KBM-7 (cell line): Measurements from ENCODE around the gene DENND4A.

Experiments used
- DNase-seq: peaks from one replicate; pipeline ENCODE4 v3.0.0-alpha.2; 2015
- in situ Hi-C: fragments of 300-500 bp; cut with MboI; formaldehyde crosslinking; loops from 2 replicates; pipeline ENCODE4 v1.14.3; 2020; ENCODE audit warnings: low sequenced_read_pairs, low pct_unique_long_range_greater_than_20kb, mixed read lengths

The DENND4A gene

GRCh38 chr15:65792138-65792987 is at the start of gene DENND4A:
DENND4A (minus strand) TSS chr15:65792293; CDS start chr15:65756450, 35,843 bp downstream.
- in situ Hi-C loops, result no loop called here
- DNase-seq, result peak; percentile 100

- DNase-seq, result peak; percentile 47
- in situ Hi-C loops, result no loop called here
These were observed 49.2 kb upstream of the DENND4A start for GRCh38 chr15:65841121-65841930.

DNA sequence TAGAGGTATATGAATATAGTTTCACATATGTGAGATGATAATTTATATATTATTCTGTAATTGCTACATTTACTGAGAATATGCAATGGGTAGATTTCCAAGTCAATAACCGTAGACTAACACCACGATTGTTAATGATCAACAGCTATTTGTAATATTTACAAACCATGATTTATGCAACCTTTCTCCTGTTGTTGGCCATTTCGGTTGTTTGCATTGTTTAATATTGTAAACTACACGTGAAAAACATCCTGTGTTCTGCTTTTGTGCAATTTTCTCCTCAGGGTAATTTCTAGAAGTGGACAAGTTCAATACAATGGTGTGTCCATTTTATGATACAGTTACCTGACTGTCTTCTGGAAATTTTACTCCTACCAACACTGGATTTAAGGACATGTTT is 47.9 kb upstream of the DENND4A start:
- in situ Hi-C loops, result no loop called here
- no peak for DNase-seq

DNA sequence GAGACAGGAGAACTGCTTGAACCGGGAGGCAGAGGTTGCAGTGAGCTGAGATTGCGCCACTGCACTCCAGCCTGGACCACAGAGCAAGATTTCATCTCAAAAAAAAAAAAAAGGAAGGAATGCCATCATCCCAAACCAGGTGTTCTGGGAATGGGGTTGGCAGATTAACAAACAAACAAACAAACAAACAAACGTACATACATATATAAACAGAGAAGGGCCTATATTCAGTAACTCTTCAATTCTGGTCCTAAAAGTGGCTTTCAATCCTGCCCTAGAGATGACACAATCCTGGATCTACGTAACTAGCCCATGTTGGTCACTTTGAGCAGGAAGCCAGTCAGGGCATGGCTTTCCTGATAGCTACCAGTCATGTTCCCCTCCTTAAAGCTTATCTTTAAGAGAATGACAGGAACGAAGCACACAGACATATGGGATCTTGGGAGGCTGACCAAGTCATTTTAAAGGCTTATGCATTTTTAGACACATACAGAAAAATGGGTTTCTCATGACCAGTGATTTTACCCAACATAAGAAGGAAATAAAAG is 47.3 kb upstream of the DENND4A start:
- DNase-seq, result no peak
- in situ Hi-C loops, result no loop called here

DNA sequence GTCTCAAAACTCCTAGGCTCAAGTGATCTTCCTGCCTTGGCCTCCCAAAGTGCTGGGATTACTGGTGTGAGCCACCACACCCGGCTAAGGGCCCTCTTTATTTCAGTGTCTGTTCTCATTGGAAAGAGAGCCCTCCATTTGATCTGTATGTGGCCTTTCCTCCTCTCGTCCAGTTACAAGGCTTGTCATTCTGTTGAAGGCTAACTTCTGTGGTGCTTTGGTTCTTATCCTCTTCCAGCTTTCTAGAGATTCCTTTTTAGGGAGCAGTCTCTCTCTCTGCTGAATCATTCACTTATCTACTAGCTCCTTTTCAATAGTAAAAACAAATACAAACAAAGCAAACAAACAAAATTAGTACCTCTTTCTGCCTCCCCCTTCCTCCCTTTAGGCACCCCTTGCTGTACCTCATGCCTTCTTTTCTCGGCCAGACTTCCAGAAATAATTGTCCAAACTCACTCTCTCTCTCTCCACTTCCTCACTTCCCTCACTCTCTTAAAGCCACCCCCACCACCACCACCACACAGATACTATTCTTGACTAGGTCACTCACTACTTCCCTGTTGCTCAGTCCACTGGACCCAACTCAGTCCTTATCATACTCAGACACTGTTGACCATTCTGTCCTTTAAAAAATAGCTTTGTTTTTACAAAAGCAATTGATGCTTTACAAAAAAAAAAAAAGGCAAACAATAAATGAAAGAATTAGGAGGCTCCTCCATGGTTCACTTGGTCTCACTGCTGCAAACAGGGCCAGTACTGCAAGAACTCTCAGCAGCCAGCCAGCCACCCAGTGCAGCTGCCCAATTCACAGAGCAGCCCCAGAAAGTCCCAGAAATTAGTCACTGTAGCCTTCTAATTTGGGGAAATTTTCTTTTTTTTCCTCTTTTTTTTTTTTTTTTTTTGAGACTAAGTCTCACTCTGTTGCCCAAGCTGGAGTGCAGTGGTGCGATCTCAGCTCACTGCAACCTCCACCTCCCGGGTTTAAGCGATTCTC is 45.5 kb upstream of the DENND4A start:
- in situ Hi-C loops, result no loop called here
- DNase-seq, result peak; percentile 75

DNA sequence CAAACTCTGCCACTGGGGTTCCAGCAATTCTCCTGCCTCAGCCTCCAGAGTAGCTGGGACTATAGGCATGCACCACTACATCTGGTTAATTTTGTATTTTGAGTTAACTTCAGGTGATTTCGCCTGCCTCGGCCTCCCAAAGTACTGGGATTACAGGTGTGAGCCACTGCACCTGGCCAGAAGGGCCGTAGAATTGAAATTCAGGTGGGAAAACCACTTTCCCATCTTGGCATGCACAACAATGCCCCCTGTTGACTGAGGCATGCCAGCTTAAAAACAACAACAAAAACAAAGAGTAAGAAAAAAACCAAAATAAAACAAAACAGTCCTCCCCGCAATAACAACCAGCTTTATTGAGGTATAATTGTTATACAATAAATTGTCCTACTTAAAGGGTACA is 44.6 kb upstream of the DENND4A start:
- in situ Hi-C loops, result no loop called here
- no peak for DNase-seq

DNA sequence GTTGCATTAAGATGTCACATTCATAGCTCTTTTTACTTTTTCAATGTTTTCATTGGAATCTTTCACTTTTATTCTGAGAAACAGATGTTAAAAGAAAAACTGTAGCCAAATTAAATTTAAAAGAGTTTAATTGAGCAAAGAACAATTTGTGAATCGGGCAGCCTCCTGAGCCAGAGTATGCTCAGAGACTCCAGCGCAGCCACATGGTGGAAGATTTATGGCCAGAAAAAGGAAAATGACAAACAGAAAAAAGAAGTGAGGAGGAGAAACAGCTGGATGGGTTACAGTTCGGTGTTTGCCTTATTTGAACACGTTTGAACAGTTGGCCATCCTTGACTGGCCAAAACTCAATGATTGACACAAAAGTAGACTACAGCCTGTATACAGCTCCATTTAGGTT is 43.4 kb upstream of the DENND4A start:
- no peak for DNase-seq
- in situ Hi-C loops, result no loop called here

DNA sequence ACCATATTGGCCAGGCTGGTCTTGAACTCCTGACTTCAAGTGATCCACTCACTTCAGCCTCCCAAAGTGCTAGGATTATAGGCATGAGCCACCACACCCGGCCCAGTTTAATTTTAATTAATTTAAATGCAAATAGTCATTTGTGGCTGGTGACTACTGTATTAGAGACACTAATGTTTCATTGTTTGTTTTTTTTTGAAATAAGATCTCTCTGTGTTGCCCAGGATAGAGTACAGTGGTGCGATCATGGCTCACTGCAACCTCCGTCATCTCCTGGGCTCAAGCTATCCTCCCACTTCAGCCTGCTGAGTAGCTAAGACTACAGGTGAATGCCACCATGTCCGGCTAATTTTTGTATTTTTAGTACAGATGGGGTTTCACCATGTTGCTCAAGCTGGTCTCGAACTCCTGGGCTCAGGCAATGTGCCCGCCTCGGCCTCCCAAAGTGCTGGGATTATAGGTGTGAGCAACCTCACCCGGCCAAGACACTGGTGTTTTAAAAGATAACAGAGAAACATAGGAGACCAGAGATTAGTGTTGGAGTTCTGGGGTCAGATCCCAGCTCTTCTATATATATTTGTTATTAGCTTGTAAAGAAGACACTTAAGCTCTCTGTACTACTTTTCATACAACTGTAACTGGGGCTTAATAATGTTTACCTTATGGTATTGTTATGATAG is 42.6 kb upstream of the DENND4A start:
- in situ Hi-C loops, result no loop called here
- no peak for DNase-seq

DNA sequence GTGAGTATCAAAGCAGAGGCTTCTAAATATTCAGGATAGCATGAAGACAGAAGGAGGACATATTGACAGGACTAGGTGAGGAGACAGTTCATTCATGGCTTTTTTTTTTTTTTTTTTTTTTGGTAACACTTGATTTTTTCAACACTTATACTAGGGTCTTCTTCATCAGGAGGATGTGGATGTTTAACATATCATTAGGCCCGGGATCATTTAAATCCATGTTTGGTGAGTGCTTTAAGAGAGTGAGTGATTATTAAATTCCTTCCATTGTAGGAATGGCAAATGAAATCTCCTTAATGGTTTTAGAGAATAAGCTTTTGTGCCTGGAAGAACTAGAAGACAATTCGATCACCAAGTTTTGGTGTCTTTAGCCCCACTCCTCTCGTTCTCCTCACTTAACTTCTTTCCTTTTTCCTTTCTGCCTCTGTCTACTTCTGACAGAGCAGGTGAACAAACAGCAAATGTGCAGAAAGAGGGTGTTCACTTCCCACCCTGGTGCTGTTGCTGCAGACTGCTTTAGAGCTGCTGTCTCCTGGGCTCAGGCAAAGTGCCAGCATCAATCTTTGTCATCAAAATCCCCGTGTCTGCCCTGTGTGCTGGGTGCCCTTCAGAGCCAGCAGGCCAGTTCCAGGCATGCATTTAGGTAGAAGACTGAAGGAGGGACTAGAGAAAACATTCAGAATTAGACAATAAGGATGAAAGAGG is 41.6 kb upstream of the DENND4A start:
- DNase-seq, result no peak

DNA sequence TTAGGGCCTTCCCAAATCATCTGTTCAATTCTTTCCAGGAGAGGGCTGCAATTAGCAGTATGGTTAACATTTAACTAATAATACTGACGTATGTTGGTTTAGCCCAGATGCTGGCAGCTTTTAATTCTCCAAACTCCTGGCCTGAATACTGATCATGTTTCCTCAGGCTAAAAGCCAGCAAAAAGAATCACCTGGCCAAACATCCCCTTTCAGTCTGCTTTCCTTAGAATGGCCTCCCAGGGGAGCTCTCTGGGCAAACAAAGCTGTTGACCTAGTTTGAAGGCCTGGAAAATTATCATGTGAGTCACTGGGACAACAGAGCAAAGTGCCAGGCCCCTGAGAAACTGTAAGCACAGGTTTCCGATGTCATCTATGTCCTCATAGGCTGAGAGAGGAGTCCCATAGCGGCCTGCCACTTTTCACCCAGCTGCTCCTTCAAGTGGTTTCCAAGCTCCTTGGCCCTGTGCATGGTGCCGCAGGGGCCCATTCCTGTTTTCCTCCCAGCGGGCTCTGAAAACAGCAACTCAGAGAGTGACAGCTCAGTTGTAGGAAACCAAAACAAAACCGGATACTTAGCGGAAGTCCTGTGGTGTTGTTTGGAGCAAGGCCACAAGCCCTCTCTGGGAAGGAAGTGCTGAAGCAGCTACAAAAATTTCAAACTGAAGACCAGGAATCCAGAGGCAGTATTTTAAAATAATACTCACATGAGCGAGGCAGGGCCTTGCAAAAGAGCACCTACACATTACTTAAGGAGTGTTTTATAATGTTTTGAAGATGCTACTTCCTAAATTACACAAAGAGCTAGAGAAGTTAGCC is 40.7 kb upstream of the DENND4A start:
- DNase-seq, result peak; percentile 95
- in situ Hi-C loops, result no loop called here

More for the DNA sequence above, 41.6 kb upstream of the DENND4A start:
- in situ Hi-C loops, result no loop called here

GRCh38 chr15:65829130-65829764 is 37.2 kb upstream of the DENND4A start:
- DNase-seq, result peak; percentile 58

GRCh38 chr15:65828585-65828984 is 36.5 kb upstream of the DENND4A start:
- in situ Hi-C loops, result no loop called here
- DNase-seq, result no peak

More at GRCh38 chr15:65829130-65829764, 37.2 kb upstream of the DENND4A start:
- in situ Hi-C loops, result no loop called here

DNA sequence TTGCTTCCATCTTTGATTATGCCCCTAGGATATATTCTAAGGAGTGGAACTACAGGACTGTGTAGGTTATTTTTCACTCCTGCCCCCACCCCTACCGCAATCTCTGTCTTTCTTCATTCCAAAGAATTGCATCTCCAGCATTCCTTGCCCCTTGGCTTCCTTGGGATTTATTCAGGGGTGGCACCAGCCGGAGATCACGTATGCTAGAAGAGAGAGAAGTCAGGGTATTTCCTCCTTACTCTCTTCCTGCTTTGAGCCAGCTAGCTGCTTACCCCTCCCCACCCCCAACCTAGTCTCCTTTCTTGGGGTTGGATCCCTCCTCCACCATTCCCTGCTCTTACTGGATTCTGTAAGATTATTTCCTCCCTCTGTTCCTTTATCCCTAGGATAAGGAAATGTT is 35.0 kb upstream of the DENND4A start:
- DNase-seq, result no peak

GRCh38 chr15:65824941-65825544 is 33.0 kb upstream of the DENND4A start:
- in situ Hi-C loops, result no loop called here
- no peak for DNase-seq

More for the DNA sequence above, 35.0 kb upstream of the DENND4A start:
- in situ Hi-C loops, result no loop called here

DNA sequence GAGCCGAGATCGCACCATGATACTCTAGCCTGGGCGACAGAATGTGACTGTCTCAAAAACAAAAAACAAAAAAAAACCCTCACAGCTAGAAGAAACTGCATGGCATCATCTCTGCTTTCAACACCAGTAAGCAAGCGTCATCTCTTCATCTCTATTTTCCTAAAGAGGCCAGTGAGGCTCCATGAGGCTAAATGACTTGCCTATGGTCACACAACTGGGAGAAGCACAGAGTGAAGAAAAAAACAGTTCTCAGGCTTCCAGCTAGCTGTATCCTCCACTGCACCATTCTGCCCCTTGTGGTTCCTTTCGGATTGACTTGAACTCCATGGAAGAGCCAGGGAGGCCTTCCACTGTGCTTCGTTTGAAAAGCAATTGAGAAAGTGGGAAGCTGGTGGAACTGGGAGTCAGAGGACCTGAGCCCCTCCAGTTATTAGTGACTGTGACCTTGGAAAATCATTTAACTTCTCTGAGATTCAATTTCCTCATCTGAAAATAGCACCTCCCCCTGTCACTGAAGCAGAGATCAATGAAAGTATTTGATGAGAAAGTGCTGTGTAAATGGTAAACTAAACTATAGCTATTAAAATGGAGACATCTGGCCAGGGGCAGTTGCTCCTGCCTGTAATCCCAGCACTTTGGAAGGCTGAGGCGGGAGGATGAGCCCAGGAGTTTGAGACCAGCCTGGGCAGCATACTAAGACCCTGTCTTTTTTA is 32.1 kb upstream of the DENND4A start:
- in situ Hi-C loops, result no loop called here

More for the DNA sequence above, 32.1 kb upstream of the DENND4A start:
- DNase-seq, result peak; percentile 80
